ENCODE results near the gene ASB11.

The ASB11 gene, protein sequence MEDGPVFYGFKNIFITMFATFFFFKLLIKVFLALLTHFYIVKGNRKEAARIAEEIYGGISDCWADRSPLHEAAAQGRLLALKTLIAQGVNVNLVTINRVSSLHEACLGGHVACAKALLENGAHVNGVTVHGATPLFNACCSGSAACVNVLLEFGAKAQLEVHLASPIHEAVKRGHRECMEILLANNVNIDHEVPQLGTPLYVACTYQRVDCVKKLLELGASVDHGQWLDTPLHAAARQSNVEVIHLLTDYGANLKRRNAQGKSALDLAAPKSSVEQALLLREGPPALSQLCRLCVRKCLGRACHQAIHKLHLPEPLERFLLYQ

DNA sequence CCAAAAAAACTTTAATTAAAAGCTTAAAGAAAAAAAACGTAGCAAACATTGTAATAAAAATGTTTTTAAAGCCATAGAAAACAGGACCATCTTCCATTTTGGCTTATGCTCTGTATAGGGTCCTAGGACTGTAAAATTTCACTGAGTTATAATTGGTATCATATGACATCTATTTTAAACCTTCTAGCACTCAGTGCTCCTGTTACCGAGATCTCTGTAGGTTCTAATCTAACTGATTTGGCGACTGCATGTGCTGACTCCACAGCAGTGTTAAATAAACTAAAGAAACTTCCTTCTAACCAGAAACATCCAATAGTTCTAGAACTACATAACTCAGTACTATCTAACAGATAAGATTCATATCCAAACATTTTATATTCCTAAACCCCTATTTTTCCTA, at the start of gene ASB11:
Gene ASB11, minus strand, starts transcription at position 132 of the 400 bp plus-strand sequence. Its CDS starts 35 bp downstream, at position 97.
- DNase-seq (ENCODE audit: low read depth) = no peak

DNA sequence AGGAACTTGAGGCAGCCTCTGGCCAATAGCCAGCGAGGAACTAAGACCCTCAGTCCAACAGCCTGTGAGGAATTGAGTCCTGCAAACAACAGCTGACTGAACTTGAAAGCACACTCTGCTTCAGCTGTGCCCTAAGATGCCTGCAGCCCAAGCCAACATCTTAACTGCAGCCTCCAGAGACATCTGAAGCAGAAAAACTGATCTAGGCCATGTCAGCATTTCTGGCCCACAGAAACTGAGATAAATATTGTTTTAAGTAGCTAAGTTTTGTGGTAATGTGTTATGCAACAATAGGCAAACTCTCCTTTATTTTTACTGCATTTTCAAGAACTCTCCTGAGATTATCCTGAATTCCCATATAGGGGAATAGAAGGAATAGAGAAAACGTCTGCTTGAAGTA, 44.3 kb upstream of the ASB11 start:
- DNase-seq (ENCODE audit: low read depth) = no peak

DNA sequence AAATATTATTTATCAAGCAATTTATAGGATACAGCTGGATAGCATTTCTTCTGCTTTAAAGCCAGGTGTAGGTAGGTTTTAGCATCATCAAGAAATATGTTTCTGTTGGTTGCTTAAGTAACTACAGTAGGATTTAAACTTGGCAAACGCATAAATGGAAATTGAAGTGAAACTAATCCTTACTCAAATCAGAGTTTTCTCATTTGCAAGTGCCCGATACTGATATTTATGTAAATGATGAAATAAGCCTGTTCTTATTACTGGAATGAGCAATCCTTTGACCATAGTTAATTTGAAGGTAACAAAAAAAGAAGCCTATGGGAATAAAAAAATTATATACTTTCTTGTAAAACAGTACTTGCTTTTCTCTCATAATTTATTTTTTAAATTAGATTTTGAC, 43.1 kb upstream of the ASB11 start:
- no peak for DNase-seq (ENCODE audit: low read depth)

DNA sequence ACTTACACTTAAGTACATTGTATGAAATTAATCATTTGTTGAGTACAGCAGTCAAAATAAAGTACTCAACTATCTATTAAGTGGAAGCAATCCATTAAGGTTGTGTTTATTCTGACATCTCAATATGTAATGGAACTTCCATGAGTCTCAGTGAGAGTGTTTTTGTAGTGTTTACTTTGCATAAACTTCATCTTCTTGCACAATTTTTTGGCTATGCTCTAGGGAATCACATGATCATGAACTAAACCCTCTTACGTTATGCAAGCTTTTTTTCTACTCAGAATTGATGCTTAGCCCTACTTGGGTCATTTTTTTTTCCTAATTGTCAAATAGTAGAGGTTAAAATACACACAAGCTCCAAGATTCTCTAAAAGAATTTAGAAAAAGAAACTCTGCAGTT, 41.0 kb upstream of the ASB11 start:
- peak; percentile 15 for DNase-seq (ENCODE audit: low read depth)

DNA sequence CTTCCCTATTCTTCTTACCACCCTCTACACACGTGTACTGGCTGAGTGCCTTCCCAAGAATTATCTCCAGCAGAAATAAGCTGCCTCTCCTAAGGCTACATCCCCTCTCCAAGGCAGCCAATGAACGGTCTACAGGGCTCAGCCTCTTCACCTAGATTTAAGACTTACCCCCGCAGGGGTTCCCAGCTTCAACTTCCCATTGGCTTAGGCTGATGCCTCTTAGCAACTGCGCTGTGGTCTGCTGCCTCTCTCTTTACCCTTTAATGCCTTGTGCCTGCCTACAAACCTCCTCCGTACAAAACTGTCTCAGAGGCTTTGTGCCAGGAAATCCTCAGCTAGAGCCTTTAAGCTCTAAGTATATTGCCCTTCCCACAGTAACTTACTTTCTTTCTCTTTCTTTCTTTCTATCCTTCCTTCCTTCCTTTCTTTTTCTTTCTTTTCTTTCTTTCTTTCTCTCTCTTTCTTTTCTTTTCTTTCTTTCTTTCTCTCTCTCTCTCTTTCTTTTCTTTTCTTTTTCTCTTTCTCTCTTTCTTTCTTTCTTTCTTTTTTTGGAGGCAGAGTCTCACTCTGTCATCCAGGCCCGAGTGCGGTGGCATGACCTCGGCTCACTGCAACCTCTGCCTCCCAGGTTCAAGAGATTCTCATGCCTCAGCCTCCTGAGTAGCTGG, 35.0 kb upstream of the ASB11 start:
- no peak for DNase-seq (ENCODE audit: low read depth)

DNA sequence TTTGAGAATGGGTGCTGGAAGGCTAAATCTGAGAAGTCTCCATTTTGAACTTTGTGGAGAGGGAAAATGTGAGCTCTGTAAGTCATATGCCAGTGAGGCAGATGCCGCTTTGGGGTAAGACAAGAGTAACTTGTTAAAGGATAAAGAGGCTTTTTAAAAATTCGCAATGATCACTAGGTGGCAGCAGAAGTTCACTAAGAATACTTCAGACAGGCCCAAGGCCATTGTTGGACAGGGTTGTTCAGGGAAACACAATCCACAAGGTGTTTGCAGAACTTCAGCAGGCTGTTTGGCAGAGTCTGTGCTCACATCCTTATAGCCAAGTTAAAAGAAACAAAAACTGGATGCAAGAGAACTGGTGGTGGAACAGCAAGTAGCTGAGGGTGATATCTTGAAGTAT, 33.6 kb upstream of the ASB11 start:
- peak; percentile 56 for DNase-seq (ENCODE audit: low read depth)

DNA sequence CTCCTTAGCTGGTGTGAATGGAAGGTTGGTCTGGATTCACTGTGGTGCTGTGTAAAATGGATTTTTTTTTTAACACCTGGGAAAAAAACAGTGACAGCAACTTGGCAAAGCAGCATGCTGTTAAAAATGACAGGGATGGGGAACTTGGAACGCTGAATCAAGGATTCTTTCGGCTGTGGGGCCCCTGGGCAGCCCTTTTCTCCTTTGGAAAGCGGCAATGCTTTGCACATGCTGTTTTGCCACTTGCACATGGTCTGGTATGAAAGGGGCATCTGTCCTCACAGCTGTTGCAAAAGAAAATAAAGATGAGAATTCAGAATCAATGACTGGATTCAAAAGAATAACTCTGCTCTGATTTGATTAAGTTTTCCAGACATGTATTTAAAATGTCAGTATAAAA, 30.5 kb upstream of the ASB11 start:
- DNase-seq (ENCODE audit: low read depth) = no peak

DNA sequence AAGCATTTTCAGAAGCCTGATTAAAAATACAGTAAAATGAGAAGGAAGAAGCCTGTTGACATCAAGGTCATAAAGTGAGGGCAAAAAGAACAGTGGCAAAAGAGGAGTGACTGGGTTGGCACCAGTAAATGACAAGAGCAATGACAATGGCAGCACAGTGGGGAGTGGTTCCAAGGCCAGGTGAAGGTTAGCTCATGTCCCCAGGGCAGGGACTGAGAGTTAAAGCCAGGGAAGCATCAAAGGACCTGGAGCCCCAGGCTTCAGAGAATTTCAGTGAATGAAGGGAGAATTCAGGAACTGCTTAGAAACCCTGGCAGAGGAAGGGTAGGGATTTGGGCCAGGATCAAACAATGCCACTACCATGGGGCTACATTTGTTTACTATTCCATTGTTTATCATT, 28.7 kb upstream of the ASB11 start:
- DNase-seq (ENCODE audit: low read depth) = no peak

DNA sequence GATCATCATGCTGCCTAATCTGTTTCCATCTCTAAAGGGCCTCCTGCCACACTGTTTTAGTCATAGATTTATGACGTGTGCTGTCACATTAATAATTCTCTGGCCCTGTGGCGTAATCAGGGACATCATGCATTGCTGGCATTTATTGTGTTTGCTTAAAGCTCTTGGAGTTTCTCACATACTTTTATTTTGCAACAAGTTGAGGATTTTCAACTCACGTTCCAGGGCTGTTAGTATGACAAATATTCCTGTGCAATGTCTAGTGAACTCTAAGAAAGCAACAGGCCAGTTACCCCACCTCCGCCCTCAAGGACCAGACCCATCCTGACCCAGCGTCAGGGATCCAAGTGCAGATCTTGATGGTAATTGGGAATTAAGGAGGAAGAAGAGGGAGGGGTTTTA, 27.6 kb upstream of the ASB11 start:
- peak; percentile 78 for DNase-seq (ENCODE audit: low read depth)

DNA sequence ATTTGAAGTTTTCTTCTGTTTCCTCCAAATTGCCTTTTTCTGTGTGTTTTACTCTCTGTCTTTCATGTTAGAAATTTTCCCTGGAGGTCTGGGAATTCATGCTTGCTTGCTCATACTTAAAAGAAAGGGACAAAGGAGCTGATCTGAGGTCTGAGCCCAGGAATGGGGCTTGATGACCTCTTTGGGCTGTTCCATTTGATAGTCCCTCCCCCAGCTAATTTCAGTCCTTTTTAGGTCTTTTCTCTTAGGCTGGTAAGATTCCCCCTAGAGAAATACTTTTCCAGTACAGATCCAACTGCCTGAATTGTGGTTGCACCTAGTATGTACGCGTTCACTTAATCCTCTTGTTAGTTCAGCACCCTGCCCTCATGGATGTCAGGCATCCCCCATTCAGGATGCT, 25.4 kb upstream of the ASB11 start:
- no peak for DNase-seq (ENCODE audit: low read depth)

DNA sequence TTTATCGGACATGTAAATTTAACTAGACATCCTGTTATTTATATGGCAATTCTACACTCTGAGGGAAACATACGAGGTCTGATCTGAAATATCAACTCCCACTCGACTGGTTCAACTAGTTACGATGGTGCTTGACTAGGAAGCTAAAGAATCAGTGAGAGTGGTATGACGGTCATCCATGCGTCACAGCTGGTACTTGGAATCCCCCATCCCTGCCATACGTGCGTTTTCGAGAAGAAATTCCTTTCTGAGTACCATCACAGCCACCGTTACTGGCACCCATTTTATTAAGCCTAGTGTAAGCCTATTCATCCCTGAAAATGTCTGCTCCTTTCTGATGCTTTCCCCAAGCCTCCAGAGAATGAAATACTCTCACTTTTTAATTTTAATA, 20.6 kb upstream of the ASB11 start:
- DNase-seq (ENCODE audit: low read depth) = peak; percentile 56

DNA sequence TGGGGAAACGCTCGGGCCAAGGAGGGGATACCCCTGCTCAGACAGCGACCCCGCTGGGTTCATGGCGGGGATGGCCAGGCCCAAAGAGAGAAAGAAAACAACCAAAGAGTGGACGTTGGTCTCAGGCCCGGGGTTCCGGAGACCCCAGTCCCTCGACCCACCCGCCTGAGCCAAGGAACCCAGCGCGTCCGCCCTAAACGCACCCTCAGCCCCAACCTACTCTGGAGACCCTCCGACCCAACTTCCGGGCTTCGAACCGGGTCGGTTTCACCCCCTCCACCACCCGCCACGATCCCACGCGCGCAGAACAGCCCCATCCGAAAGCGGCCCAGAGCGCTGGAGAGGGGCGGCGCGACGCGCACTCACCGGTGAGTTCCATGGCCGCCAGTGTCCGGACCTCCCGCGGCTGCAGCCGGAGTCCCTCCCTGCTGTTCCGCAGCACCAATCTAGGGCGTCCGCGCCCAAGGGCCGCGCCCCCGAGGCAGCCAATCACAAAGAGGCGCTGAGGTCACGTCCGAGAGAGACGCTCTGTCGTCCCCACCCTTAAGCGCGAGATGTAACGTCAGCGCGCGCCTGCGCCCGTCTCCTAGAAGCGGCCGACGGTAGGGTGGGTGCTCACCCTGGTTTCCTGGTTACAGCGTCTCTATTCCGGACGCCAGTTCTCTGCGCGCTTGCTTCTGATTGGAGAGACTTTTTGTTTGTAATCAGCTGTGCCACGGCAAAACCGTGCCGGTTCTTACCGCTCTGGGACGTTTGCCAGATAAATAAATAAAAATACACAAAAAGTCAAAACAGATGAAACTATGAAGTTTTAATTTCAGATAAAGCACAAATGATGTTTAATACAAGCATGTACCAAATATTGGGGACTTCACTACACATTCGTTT, 19.9 kb upstream of the ASB11 start, which contains the start of gene PIGA:
Gene PIGA, minus strand, starts transcription at position 389 of the 888 bp plus-strand sequence. CDS start 3,593 bp downstream, outside the sequence.
- DNase-seq (ENCODE audit: low read depth) = peak; percentile 96

DNA sequence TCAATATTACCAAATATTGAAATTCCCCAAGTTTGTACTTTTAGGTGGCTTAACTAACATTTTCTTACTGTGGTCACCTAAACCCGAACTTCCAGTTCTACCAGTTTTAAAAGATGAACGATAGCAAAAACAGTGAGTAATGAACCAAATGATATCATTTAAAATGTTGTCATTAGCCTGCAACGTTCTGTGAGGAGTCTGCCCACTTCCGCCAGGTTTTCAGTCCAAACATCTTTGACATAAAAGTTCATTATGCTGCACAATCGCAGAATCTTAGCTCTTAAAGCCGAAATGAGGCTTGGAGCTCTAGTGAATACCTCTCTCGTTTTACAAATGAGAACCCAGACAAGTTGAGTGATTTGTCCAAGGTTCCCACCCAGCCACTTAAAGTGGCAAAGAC, 19.1 kb upstream of the ASB11 start:
- peak; percentile 48 for DNase-seq (ENCODE audit: low read depth)

DNA sequence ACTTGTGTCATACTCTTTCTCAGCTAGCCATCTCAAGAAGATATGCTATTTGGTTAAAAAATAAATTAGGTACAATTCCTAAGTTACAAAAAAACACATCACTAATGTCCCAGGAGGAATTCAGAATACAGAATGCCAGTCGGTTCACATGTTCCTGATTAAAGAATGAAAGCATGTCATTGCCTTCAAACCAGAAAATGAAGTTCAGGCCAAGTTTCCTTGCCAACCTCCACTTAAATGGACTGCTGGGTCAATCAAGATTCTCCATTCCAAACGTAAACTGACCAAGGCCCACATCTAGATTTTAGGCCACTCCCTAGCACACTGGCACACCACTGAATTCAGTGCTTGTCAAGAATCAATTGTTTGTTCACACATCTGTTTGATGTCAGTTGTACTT, 13.4 kb upstream of the ASB11 start:
- DNase-seq (ENCODE audit: low read depth) = no peak

DNA sequence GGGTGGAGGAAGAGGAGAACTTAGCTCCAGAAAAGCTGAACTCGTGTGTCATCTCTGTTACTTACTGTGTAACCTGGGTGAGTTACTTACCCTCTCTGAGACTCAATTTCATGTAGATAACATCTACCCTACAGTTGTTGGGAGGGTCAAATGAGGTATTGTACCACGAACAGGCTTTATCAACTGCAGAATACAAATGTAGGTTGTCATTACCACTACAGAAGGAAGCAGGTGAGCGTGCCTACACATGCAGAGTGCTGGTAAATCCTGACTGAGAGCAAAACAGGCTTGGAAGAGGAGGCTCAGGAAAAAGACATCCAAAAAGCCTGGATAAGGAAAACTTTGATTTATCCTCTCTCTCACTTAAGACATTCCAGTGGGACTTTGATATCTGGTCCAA, 12.7 kb upstream of the ASB11 start:
- no peak for DNase-seq (ENCODE audit: low read depth)

DNA sequence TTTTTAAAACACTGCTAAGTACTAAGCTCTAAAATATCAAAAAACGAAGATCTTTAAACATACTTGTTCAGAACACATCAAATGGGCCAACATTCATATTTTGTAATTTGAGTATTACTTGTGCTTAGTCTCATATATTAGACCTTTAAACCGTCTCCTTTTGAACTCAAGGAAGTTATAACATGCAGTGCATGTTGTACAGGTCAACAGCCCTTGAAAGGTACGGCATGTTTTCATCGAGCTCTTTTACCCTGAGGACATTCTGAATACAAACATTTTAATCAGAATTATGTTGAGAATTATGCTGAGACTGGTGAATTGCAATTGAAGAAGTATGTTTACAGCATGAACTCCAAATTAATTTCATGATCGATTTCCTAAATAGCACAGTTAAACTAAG, 7.0 kb upstream of the ASB11 start:
- no peak for DNase-seq (ENCODE audit: low read depth)

DNA sequence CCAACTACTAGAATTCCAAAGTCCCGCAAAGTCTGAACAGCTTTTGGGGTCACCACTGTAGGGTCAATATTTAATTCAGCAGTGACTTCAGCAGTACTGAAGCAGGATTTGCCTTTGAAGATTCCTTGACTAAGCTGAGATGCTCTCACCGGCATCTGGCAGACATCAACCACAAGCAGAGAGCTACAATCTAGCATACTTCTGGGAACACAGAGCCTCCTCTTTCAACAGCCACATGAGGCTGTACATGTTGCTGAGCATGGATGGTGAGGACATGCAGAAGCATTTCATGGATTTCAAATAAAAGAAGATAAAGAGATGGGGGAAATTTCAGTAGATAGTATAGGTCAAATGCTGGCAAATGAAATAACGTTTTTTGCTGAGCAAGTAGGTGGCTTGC, 6.6 kb upstream of the ASB11 start:
- DNase-seq (ENCODE audit: low read depth) = no peak

DNA sequence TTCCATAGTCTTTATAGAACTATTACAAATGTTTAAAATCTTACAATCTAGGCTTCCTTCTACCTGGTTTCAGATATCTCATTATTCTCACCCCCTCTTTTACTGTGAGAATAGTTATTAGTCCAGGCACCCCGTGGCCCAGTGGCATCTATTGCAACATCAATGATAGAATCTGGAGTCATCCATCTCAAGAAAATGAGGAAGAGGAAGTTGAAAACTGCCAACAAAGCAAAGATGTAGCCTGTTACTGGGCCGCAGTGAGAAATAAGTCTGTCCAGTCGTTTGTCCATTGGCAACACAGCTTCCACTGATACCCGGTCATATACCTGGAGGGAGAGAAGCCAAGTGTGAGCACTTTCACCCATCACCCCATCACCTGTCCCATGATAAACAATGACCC, 6.0 kb upstream of the ASB11 start:
- no peak for DNase-seq (ENCODE audit: low read depth)

DNA sequence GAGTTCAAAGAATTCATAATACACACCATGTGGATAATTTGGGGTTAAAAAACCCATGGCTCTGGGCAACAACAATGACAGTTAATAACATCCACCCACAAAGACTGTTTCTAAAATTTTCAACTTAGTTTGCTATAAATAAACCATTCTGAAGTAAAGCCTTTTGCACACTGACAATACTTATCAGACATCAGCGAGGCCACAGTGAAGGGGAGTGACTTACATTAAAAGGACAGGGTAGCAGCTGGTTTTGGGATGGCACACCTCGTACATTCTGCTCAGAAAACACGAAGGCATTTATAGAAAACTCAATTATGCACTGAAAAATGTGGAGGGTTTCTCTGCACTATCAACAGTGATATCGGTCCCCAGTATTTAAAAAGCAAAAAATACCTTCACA, 4.9 kb upstream of the ASB11 start:
- no peak for DNase-seq (ENCODE audit: low read depth)

DNA sequence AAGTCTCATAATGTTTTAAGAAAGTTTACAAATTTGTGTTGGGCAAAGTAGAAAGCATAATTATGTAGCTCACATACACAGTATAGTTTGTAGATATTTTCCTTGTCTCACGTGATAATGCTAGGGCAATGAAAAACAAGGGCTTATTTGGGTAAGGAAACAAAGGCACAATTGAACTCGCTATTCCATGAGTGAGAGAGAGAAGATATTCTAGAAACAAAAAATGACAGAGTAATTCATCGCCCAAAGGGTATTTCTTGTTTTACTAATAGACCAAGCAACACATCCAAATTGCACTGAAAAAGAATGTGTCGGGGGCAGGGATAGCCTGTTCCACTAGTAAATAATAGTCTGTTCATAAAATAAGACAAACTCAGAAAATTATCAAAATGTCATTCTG, 3.6 kb upstream of the ASB11 start:
- no peak for DNase-seq (ENCODE audit: low read depth)

DNA sequence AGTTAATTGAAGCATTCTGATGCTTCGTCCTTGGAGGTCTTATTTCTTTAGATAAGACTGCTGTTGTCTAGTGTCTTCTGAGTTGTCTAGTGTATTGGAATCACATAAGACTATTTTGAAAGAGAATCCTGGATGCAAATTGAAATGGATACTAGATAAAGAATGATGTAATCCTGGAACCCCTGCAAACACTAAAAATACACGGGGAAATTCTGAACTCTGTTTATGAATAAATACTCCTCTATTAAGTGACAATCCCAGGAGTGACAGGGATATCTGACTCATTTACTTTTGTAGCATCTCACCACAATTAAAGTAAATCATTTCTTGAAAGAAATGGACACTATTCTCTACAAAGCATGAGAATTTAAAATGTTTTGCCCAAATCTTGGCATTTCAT, 968 bp downstream of the ASB11 start:
- no peak for DNase-seq (ENCODE audit: low read depth)

DNA sequence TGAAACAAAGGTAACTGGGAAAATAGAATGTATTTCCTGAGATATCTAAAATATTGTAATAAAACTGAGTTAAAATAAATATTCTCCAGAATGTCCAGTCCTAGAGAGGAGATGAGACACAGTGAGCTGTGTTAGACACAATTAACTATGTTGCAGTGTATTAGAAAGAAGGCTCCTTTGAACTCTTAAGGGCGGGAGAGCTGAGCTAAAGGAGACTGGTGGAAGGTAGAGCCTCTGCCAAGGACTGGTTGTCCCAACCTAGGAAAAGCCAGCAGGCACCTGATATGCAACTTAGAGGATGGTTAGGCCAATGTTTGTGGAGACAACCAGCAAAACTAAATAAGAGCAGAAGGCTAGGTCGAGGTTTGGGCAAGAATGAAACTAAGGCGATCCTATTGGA, 4.3 kb downstream of the ASB11 start:
- DNase-seq (ENCODE audit: low read depth) = no peak

DNA sequence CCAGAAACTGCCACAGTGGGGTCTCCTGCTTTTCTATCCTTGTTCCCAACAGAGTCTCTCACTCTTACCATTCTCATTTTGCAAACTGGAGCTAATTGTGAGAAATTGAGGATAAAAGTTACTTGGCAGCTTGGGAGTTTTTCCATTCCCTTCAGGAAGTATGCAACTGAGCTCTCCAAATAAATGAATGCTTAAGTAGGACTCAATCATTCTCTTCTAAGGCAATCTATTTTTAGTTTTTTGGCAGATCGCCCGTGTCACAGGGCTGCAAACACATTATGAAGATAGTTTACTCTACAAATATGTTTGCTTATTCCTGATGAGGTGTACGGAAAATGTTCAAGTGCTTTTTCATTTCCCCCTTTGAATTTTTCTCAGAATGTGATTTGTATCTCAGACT, 5.3 kb downstream of the ASB11 start:
- peak; percentile 72 for DNase-seq (ENCODE audit: low read depth)

Measured in EH (cell line).